ENCODE data around the gene TPX2.

TPX2 gene

GRCh38 chr20:31817461-31817860, 78.4 kb downstream of the TPX2 start:
- Histone ChIP-seq H3K9me3 (ENCODE audit: control insufficient read depth, low read length) (no peaks in the 10 kb centered on the region), H3K4me3 (ENCODE audit: low read length) (no peak overlapping the region), H3K36me3 (ENCODE audit: control insufficient read depth, insufficient read depth, low read length) (no peaks in the 10 kb centered on the region), H3K4me1 (ENCODE audit: control insufficient read depth, insufficient read depth, low read length) (peaks cover under 1% of the 10 kb centered on the region), H3K27me3 (ENCODE audit: control insufficient read depth, insufficient read depth, low read length) (no peaks in the 10 kb centered on the region), H3K9ac (ENCODE audit: low read length) (no peak overlapping the region)

GRCh38 chr20:31818376-31818908, 79.4 kb downstream of the TPX2 start:
- Histone ChIP-seq H3K27me3 (ENCODE audit: control insufficient read depth, insufficient read depth, low read length) (no peaks in the 10 kb centered on the region), H3K4me3 (ENCODE audit: low read length) (no peak overlapping the region), H3K9ac (ENCODE audit: low read length) (no peak overlapping the region), H3K36me3 (ENCODE audit: control insufficient read depth, insufficient read depth, low read length) (no peaks in the 10 kb centered on the region), H3K9me3 (ENCODE audit: control insufficient read depth, low read length) (no peaks in the 10 kb centered on the region), H3K4me1 (ENCODE audit: control insufficient read depth, insufficient read depth, low read length) (peaks cover 9% of the 10 kb centered on the region)

GRCh38 chr20:31819083-31819784, 80.1 kb downstream of the TPX2 start, which contains the start of gene MYLK2:
Gene MYLK2 (plus strand): TSS chr20:31819356. CDS start chr20:31819581, 225 bp downstream.
- Histone ChIP-seq H3K4me3 (ENCODE audit: low read length) (no peak within 1 kb of the TSS), H3K9me3 (ENCODE audit: control insufficient read depth, low read length) (no peaks in the 10 kb centered on the region), H3K36me3 (ENCODE audit: control insufficient read depth, insufficient read depth, low read length) (no peaks in the 10 kb centered on the region), H3K9ac (ENCODE audit: low read length) (no peak within 1 kb of the TSS), H3K4me1 (ENCODE audit: control insufficient read depth, insufficient read depth, low read length) (peaks cover 9% of the 10 kb centered on the region), H3K27me3 (ENCODE audit: control insufficient read depth, insufficient read depth, low read length) (no peaks in the 10 kb centered on the region)

- no peaks in the 10 kb centered on the region for H3K9me3 ChIP-seq (ENCODE audit: control insufficient read depth, low read length)
- no peaks in the 10 kb centered on the region for H3K27me3 ChIP-seq (ENCODE audit: control insufficient read depth, insufficient read depth, low read length)
- H3K9ac ChIP-seq (ENCODE audit: low read length), result no peak overlapping the region
- H3K36me3 ChIP-seq (ENCODE audit: control insufficient read depth, insufficient read depth, low read length), result no peaks in the 10 kb centered on the region
- no peak overlapping the region for H3K4me3 ChIP-seq (ENCODE audit: low read length)
- H3K4me1 ChIP-seq (ENCODE audit: control insufficient read depth, insufficient read depth, low read length), result peaks cover 9% of the 10 kb centered on the region
Observed at GRCh38 chr20:31820228-31820627, 81.1 kb downstream of the TPX2 start.

- Histone ChIP-seq H3K9ac (ENCODE audit: low read length) (no peak overlapping the region), H3K4me3 (ENCODE audit: low read length) (no peak overlapping the region), H3K27me3 (ENCODE audit: control insufficient read depth, insufficient read depth, low read length) (no peaks in the 10 kb centered on the region), H3K4me1 (ENCODE audit: control insufficient read depth, insufficient read depth, low read length) (peaks cover 9% of the 10 kb centered on the region), H3K36me3 (ENCODE audit: control insufficient read depth, insufficient read depth, low read length) (no peaks in the 10 kb centered on the region), H3K9me3 (ENCODE audit: control insufficient read depth, low read length) (no peaks in the 10 kb centered on the region)
Observed at GRCh38 chr20:31821427-31821826, 82.3 kb downstream of the TPX2 start.

- no peak overlapping the region for H3K9ac ChIP-seq (ENCODE audit: low read length)
- H3K4me3 ChIP-seq (ENCODE audit: low read length), result no peak overlapping the region
- no peaks in the 10 kb centered on the region for H3K9me3 ChIP-seq (ENCODE audit: control insufficient read depth, low read length)
- H3K27me3 ChIP-seq (ENCODE audit: control insufficient read depth, insufficient read depth, low read length), result no peaks in the 10 kb centered on the region
- H3K36me3 ChIP-seq (ENCODE audit: control insufficient read depth, insufficient read depth, low read length), result no peaks in the 10 kb centered on the region
- H3K4me1 ChIP-seq (ENCODE audit: control insufficient read depth, insufficient read depth, low read length), result peaks cover 9% of the 10 kb centered on the region
Observed at GRCh38 chr20:31822421-31823330, 83.6 kb downstream of the TPX2 start.

GRCh38 chr20:31823360-31824124, 84.5 kb downstream of the TPX2 start:
- Histone ChIP-seq H3K36me3 (ENCODE audit: control insufficient read depth, insufficient read depth, low read length) (no peaks in the 10 kb centered on the region), H3K4me3 (ENCODE audit: low read length) (no peak overlapping the region), H3K9me3 (ENCODE audit: control insufficient read depth, low read length) (no peaks in the 10 kb centered on the region), H3K27me3 (ENCODE audit: control insufficient read depth, insufficient read depth, low read length) (no peaks in the 10 kb centered on the region), H3K4me1 (ENCODE audit: control insufficient read depth, insufficient read depth, low read length) (peaks cover 9% of the 10 kb centered on the region), H3K9ac (ENCODE audit: low read length) (no peak overlapping the region)

- H3K9ac ChIP-seq (ENCODE audit: low read length), result no peak overlapping the region
- no peaks in the 10 kb centered on the region for H3K36me3 ChIP-seq (ENCODE audit: control insufficient read depth, insufficient read depth, low read length)
- H3K27me3 ChIP-seq (ENCODE audit: control insufficient read depth, insufficient read depth, low read length), result no peaks in the 10 kb centered on the region
- no peaks in the 10 kb centered on the region for H3K9me3 ChIP-seq (ENCODE audit: control insufficient read depth, low read length)
- H3K4me1 ChIP-seq (ENCODE audit: control insufficient read depth, insufficient read depth, low read length), result peaks cover 9% of the 10 kb centered on the region
- no peak overlapping the region for H3K4me3 ChIP-seq (ENCODE audit: low read length)
Observed at GRCh38 chr20:31824125-31824485, 85.0 kb downstream of the TPX2 start.

- H3K9ac ChIP-seq (ENCODE audit: low read length), result no peak overlapping the region
- no peak overlapping the region for H3K4me3 ChIP-seq (ENCODE audit: low read length)
- H3K36me3 ChIP-seq (ENCODE audit: control insufficient read depth, insufficient read depth, low read length), result no peaks in the 10 kb centered on the region
- H3K27me3 ChIP-seq (ENCODE audit: control insufficient read depth, insufficient read depth, low read length), result no peaks in the 10 kb centered on the region
- H3K9me3 ChIP-seq (ENCODE audit: control insufficient read depth, low read length), result no peaks in the 10 kb centered on the region
- peaks cover 9% of the 10 kb centered on the region for H3K4me1 ChIP-seq (ENCODE audit: control insufficient read depth, insufficient read depth, low read length)
Observed at GRCh38 chr20:31824554-31825313, 85.6 kb downstream of the TPX2 start.

GRCh38 chr20:31826074-31826473, 87.0 kb downstream of the TPX2 start:
- Histone ChIP-seq H3K4me1 (ENCODE audit: control insufficient read depth, insufficient read depth, low read length) (peaks cover 9% of the 10 kb centered on the region), H3K9me3 (ENCODE audit: control insufficient read depth, low read length) (no peaks in the 10 kb centered on the region), H3K27me3 (ENCODE audit: control insufficient read depth, insufficient read depth, low read length) (no peaks in the 10 kb centered on the region), H3K36me3 (ENCODE audit: control insufficient read depth, insufficient read depth, low read length) (no peaks in the 10 kb centered on the region), H3K9ac (ENCODE audit: low read length) (no peak overlapping the region), H3K4me3 (ENCODE audit: low read length) (no peak overlapping the region)

GRCh38 chr20:31827059-31827458, 88.0 kb downstream of the TPX2 start:
- Histone ChIP-seq H3K9ac (ENCODE audit: low read length) (no peak overlapping the region), H3K9me3 (ENCODE audit: control insufficient read depth, low read length) (no peaks in the 10 kb centered on the region), H3K27me3 (ENCODE audit: control insufficient read depth, insufficient read depth, low read length) (no peaks in the 10 kb centered on the region), H3K4me3 (ENCODE audit: low read length) (no peak overlapping the region), H3K4me1 (ENCODE audit: control insufficient read depth, insufficient read depth, low read length) (peaks cover 9% of the 10 kb centered on the region), H3K36me3 (ENCODE audit: control insufficient read depth, insufficient read depth, low read length) (no peaks in the 10 kb centered on the region)

All from mucosa of stomach (tissue), 1 donor.